Left cardiac atrium (tissue), 4 donors: ENCODE results near the gene CHST11. TPM values are rescaled to one million over a fixed set of nuclear protein-coding genes. Genes with fewer than 3 reads are reported as not detected.

Experiments used
- ATAC-seq, 2 donors: fragments of 200-7000 bp; cut with Tn5 transposase; one replicate each; pipeline ENCODE4 v1.9.1; 2020; ENCODE audit warnings: mild to moderate bottlenecking in 2 of 2, moderate library complexity in 2 of 2
- DNase-seq: peaks from one replicate; pipeline ENCODE4 v3.0.0-alpha.2; 2020
- intact Hi-C, 2 donors: fragments of 100-400 bp; cut with DNase I; formaldehyde crosslinking; loops; one replicate each; pipeline versions ENCODE4 v1.14.1 to v1.15.1; 2022 to 2023
- total RNA-seq, 2 donors: library from RNA; stranded (reverse); fragmentation: NEBNext Ultra II Directional; extraction: Animal tissue kit (Norgen Biotek cat#: 25700); gene quantifications; one replicate each; pipeline ENCODE4 v1.2.1, GENCODE V29; 2021
- donor health status: DM: no; HTN: yes; CAD: no.
- donor health status: DM: no; HTN: yes; CAD: no; lungs with severe emphysema.
- donor health status: DM: yes; HTN: yes; CAD: no.
- donor health status: Dilated cardiomyopathy.

CHST11 gene
- total RNA-seq, 2 donors from 2014 or later: 12.9 to 17.7 TPM

GRCh38 chr12:104649921-104650320, 193.2 kb downstream of the CHST11 start:
- intact Hi-C loops: no loop called here
- DNase-seq: no peak
- peak in 1 of 2 donors; percentile 50 for ATAC-seq

DNA sequence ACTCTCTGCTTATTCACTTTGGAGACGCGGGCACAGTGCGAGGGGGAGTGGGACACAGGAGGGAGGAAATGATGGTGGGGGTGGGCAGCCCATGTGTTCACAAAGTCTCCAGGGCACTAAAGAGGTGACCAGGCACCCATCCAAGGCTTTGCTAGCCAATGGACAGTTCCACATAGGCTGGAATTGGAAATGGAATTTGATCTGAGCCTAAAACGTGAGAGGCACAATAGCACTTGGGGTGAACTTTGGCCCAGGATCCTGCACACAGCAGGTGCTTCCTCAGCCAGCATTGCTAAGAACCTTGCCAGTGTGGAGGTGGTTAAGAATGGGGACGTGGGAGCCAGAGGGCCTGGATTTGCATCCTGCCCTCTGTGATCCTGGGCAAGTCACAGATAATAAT, 193.8 kb downstream of the CHST11 start:
- ATAC-seq (no peak), DNase-seq (no peak)
- intact Hi-C loops: no loop called here

DNA sequence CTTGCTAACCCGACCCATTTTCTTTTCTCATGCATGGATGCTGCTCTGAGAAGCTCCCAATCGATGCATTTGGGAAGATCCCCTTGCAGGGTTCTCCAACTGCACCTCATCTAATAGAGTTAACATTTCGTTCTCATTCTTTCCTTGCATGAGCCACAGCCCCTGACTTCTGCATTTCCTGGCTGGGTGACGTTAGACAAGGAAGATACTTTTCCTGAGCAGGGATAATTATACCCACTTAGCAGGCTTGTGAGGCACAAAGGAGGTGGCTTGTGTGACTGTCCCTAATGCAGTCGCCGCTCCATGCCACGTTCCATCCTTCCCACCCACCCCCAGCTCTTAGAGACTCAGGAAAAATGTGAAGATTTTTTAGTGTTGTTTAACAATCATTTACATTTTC, 195.1 kb downstream of the CHST11 start:
- DNase-seq (no peak), ATAC-seq (no peak)
- intact Hi-C loops: no loop called here

DNA sequence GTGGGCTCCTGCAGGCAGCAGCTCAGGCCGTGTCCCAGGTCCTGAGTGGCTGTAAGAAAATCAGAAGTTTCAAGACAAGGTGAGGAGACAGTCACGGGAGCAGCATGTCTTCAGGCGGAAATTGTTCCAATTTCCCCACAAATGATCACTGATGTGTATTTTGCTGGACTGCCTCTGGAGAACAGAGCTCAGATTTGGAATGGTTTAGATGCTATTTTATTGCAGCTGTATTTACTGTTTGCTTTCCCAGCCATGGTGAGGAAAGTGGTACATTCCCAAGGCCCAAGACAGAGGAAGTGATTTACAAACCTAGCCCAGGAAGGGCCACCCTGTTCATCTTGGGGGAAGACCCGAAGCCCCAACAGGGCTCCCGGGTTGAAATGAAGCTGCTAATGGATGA, 195.6 kb downstream of the CHST11 start:
- intact Hi-C loops: no loop called here
- no peak for DNase-seq
- ATAC-seq: no peak

DNA sequence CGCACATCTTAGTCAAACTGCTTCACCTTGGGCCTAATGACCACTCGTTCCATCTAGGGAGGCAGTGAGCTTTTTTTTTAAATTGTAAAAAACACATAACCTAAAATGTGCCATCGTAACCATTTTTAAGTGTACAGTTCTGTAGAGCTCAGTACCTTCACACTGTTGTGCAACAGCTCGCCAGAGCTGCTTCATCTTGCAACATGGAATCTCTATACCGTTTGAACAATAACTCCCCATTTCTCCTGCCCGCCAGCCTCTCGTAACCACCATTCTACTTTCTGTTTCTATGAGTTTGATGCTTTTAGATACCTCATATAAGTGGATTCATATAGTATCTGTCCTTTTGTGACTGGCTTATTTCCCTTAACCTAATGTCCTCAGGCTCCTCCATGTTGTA, 196.2 kb downstream of the CHST11 start:
- no peak for ATAC-seq
- DNase-seq: no peak
- intact Hi-C loops: no loop called here

DNA sequence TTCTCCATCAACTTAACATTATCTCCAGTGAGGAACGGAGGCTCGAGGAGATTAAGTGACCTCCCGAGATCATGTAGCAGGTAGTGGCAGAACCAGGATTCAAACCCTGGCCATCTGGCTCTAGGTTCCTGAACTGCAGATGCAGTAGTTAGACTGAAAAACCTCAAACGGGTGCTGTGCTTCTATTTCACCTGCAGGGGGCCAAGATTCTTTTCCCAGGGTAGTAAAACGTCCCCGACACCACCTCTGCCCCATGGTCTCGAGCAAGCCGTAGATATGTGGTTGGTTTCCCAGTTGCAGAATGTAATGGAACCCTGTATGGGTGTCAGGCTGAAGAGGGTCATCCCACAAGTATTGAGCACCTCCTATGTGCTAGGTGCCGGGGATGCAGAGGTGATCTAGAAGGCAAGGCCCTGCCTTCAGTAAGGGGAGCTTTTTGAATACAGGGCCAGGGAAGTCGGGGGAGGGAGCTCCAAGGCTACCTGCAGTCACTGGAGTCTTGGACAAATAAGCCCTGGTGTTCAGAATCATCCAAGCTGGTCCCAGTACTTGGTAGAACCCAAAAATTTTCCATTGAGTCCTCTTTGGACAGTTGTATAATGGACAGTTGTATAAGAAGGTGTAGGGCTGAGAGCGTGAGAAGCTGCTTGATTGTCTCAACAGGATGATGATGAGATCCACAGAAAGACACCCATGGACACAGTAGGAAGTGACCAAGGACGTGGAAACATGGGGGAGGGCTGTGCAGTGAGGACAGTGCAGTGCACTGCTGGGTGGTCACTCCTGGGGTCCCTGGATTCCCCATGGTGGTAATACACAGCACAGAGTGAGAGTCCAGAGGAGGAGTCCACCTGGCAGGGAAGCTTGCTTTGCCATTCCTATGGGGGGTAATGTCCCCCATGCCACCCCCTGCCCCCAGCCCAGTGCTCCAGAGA, 197.2 kb downstream of the CHST11 start:
- ATAC-seq: no peak
- DNase-seq: no peak
- intact Hi-C loops: no loop called here

- DNase-seq (no peak), ATAC-seq (no peak)
- intact Hi-C loops: no loop called here
These were observed 198.2 kb downstream of the CHST11 start for GRCh38 chr12:104654665-104655609.

DNA sequence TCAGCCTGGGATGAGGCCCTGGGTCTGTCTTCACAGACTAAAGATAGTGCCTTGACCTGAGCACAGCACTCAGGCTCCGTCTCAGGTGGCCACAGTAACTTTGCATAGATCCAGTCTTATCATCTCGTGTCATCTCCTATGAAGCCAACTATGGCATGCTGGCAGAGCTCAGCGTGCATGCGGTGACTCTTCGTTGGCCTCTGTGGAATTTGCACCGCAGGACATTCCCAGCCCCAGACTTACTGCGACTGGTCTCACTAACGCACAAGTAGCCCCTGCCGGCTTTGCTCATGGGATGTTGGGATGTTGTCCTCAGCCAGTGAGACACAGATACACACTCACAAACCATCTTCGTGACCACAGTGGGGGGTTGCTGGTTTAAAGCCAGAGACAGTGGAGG, 199.6 kb downstream of the CHST11 start:
- intact Hi-C loops: no loop called here
- DNase-seq (no peak), ATAC-seq (no peak)

DNA sequence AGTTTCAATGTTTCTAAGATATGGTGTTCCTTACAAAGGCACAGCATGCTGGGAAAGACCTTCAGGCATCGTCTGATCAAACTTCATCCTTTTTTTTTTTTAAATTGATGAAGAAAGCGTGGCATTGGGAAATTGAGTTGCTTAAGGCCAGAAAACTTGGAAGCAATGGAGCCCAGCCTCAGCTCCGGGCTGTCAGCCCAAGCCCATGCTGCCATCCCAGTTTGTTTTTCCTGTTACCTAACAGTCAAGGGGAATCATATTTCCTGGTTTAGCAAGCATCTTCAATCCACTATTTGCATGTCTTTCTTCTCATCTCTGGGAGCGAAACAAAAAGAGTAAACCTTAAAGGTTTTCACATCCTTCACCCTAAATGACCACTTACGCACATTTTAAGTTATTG, 200.2 kb downstream of the CHST11 start:
- intact Hi-C loops: no loop called here
- no peak for DNase-seq
- ATAC-seq: peak in 1 of 2 donors; percentile 74

DNA sequence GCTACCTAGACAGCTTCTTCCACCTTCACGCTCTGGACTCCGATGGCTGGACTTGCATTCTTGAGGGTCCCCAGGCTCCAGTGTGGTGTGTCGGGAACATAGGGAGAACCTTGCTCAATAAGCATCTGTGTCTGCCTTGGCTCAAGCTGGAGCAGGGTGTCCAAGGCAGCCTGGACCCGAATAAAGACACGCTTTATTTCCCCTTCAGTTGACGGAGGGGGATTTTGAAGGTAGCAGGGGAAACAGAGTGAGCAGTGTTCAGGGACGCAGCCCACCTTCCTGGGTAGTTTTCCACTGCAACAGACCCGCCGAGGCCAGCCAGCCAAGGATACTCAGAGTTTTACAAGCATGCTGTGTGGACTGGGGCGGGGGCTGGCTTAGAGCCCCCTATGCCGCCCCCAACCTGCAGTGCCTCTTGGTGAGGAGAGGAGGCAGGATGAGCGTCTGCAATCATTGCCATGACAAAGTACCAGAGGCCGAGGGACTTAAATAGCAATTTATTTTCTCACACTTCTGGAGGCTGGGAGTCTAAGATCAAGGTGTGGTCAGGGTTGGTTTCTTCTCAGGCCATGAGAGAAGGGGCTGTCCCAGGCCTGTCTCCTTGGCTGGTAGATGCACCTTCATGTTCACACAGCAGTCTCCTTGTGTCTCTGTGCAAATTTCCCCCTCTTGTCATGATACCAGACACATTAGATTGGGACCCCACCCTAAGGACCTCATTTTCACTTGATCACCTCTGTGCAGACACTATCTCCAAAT, 201.2 kb downstream of the CHST11 start:
- no peak for ATAC-seq

GRCh38 chr12:104659058-104659457, 202.3 kb downstream of the CHST11 start:
- DNase-seq (no peak), ATAC-seq (no peak)
- intact Hi-C loops: no loop called here

More for the DNA sequence above, 201.2 kb downstream of the CHST11 start:
- intact Hi-C loops: no loop called here
- no peak for DNase-seq

DNA sequence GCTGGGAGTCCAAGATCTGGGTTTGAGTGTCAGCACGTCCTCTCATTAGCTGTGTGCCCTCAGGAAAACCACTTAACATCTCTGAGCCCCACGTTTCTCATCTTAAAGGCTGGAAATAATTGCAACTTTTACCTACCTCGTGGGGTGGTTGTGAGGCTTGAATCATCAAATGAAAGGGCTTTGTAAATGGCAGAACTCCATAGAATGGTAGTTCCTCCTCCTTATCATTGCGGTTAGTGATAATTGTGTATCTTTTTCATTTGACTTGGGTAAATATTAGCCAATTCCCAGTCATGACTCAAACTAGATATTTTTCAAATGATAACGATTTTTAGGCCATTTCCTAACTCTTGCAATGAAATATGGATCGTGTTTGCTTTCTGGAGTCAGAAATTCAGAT, 205.5 kb downstream of the CHST11 start:
- DNase-seq (no peak), ATAC-seq (peak in 1 of 2 donors; percentile 55)
- intact Hi-C loops: no loop called here

DNA sequence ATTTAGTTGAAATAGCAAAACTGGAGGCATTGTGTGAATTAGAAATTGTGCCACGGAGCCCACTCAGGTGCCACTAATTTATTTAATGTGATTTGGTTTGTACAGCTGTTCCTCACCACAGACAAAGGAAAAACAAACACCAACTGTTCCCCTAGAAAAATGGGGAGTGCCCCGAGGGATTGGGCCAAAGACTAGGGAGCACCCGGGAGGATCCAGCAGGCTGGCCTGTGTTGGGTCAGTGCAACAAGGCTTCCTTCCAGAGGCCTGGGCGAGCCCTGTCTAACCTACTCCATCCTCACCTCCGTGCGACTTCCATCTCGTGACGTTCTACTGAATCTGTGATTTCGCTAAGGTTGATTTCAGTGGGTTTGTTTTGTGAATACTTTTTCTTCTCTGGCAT, 206.2 kb downstream of the CHST11 start:
- ATAC-seq (no peak), DNase-seq (no peak)
- intact Hi-C loops: no loop called here

DNA sequence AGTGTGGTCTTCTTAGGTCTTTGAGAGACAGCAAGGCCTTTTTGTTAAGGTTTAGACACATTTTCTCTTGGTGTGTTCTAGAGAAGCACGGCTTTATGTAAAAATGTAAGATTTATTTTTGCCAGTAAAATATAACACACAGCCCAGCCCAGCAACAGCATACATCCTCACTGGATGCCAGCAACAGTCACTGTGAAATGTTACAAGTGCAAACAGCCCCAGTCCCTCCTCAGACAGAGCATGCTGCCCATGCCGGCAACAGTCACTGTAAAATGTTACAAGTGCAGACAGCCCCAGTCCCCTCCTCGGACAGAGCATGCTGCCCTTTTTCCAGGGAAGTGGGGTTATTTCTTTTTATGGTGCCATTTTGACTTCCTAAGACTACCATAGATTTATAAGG, 207.6 kb downstream of the CHST11 start:
- DNase-seq: no peak
- intact Hi-C loops: no loop called here
- ATAC-seq: no peak

- DNase-seq (no peak), ATAC-seq (no peak)
These were observed 208.5 kb downstream of the CHST11 start for GRCh38 chr12:104665296-104665695.

DNA sequence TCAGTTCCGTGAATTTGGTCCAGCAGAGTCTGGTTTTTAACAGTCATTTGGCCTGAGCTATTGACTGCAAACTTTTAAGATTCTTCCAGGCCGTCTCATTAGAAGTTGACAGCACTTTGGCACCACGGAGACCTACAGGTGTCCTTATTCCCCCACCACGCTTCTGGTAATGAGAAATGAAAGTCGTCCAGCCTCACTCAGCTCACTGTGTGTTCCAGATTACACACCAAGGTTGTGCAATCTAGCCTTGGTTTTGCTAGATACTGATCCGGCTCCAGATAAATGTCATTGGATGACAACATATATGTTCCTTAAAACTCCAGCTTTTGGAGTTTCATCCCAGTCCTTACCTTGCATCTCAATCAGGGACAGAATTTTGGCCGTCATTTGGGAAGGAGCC, 210.4 kb downstream of the CHST11 start:
- no peak for ATAC-seq
- intact Hi-C loops: loop anchor here in 1 of 2 donors (5.0 kb wide), 1 partner anchor 210 kb away; the partner anchor contains the start of gene CHST11
- no peak for DNase-seq

More at GRCh38 chr12:104665296-104665695, 208.5 kb downstream of the CHST11 start:
- intact Hi-C loops: loop anchor here in 1 of 2 donors (5.0 kb wide), 1 partner anchor 208 kb away; the partner anchor contains the start of gene CHST11

DNA sequence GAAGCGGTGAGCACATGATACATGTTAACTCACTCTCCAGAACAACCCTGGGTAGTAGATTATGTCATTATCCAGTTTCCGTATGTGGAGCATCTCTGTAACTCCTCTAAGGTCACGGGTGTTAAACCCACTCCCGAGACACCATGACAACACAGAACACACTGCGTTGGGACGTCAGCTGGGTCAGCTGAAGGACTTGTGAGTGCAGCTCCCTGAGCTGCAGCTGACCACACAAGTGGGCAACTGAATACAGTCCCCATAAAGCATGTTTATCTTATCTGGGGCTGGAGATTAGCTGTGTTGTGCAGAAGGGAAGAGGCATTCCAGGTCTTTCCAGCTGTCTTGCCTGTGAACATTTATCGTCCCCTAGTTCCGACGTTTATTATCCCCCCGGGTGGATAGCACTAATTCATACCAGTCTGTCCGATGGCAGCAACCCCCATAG, 211.5 kb downstream of the CHST11 start:
- ATAC-seq (peak; percentile 51 to 61), DNase-seq (peak; percentile 61)
- intact Hi-C loops: loop anchor here in 1 of 2 donors (5.0 kb wide), 1 partner anchor 211 kb away; the partner anchor contains the start of gene CHST11

GRCh38 chr12:104669089-104669721, 212.5 kb downstream of the CHST11 start:
- intact Hi-C loops: loop anchor here in 1 of 2 donors (5.0 kb wide), 1 partner anchor 212 kb away; the partner anchor contains the start of gene CHST11
- DNase-seq: peak; percentile 76
- peak; percentile 66 to 71 for ATAC-seq
